ENCODE results near the gene SLC20A1. TPM values are rescaled to one million over a fixed set of nuclear protein-coding genes. Genes with fewer than 3 reads are reported as not detected.

Gene SLC20A1
- total RNA-seq, 1 experiment from 2014 or later: 123 TPM

- no peak overlapping the region for H2BK20ac ChIP-seq (ENCODE audit: low read depth, low read length, poor library complexity, severe bottlenecking)
- H2BK120ac ChIP-seq (ENCODE audit: low read depth, low read length, poor library complexity, severe bottlenecking): no peak overlapping the region
- no peak overlapping the region for H3K23ac ChIP-seq (ENCODE audit: insufficient read length, low read depth, low read length)
- H3K79me2 ChIP-seq (ENCODE audit: insufficient read depth, low read length): no peaks in the 10 kb centered on the region
- H3K27ac ChIP-seq (ENCODE audit: insufficient read length, low read depth, low read length): no peak overlapping the region
- H2BK15ac ChIP-seq (ENCODE audit: low read depth, low read length): no peak overlapping the region
- Mint-ChIP-seq H3K9me3 (peaks cover 5 to 12% of the 10 kb centered on the region in 2 experiments; a peak in 2 of 5 replicates), H3K27me3 (ENCODE audit: low read depth) (peaks cover 3% of the 10 kb centered on the region; the same call in 1 of the 2 replicates), H3K27ac (no peak overlapping the region), H3K4me3 (no peak overlapping the region), H3K36me3 (ENCODE audit: insufficient read depth in 1 of 3, low read depth in 3 of 3) (no peaks in the 10 kb centered on the region), H3K4me1 (peaks cover 3% of the 10 kb centered on the region in 2 experiments)
- no peaks in the 10 kb centered on the region for H3K9me3 ChIP-seq (ENCODE audit: control insufficient read depth, low read depth, low read length)
- H2BK5ac ChIP-seq (ENCODE audit: insufficient read length, low read length): no peak overlapping the region
- H4K20me1 ChIP-seq (ENCODE audit: control insufficient read depth, insufficient read depth, insufficient read length): no peaks in the 10 kb centered on the region
- H3K27me3 ChIP-seq (ENCODE audit: insufficient read depth, low read length): no peaks in the 10 kb centered on the region
- no CpG with 5 or more reads among the region's 4 CpGs for WGBS (ENCODE audit: extremely low coverage, insufficient read length, low lambda C conversion rate)
- no peak overlapping the region for H3K4me2 ChIP-seq (ENCODE audit: insufficient read depth, insufficient read length, low read length)
- no peak overlapping the region for H2AK5ac ChIP-seq (ENCODE audit: insufficient read length, low read length)
- H4K8ac ChIP-seq (replicated peaks; ENCODE audit: insufficient read length, low read depth, low read length): no peak overlapping the region
- no peak for DNase-seq
- no peak overlapping the region for H3K4ac ChIP-seq (ENCODE audit: low read depth, low read length)
- no peak overlapping the region for H4K5ac ChIP-seq (ENCODE audit: insufficient read length, low read depth, low read length)
- H2BK12ac ChIP-seq (ENCODE audit: insufficient read length, low read depth, low read length): no peak overlapping the region
- H4K91ac ChIP-seq (ENCODE audit: insufficient read length, low read depth, low read length): no peak overlapping the region
- H3K23me2 ChIP-seq (ENCODE audit: insufficient read length, low read depth, low read length, poor library complexity, severe bottlenecking): no peaks in the 10 kb centered on the region
- no peak overlapping the region for H3T11ph ChIP-seq (ENCODE audit: low read length)
- no peak overlapping the region for H2AFZ ChIP-seq (ENCODE audit: low read length)
- TF ChIP-seq, protein P1, sequence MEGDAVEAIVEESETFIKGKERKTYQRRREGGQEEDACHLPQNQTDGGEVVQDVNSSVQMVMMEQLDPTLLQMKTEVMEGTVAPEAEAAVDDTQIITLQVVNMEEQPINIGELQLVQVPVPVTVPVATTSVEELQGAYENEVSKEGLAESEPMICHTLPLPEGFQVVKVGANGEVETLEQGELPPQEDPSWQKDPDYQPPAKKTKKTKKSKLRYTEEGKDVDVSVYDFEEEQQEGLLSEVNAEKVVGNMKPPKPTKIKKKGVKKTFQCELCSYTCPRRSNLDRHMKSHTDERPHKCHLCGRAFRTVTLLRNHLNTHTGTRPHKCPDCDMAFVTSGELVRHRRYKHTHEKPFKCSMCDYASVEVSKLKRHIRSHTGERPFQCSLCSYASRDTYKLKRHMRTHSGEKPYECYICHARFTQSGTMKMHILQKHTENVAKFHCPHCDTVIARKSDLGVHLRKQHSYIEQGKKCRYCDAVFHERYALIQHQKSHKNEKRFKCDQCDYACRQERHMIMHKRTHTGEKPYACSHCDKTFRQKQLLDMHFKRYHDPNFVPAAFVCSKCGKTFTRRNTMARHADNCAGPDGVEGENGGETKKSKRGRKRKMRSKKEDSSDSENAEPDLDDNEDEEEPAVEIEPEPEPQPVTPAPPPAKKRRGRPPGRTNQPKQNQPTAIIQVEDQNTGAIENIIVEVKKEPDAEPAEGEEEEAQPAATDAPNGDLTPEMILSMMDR (conservative IDR thresholded peaks at IDR 0.05): no peak
- H3K56ac ChIP-seq (ENCODE audit: insufficient read length, low read depth, low read length): no peak overlapping the region
- H3K79me1 ChIP-seq (ENCODE audit: insufficient read depth, low read depth, low read length, poor library complexity, severe bottlenecking): no peaks in the 10 kb centered on the region
- H3K9ac ChIP-seq (ENCODE audit: extremely low read depth, insufficient read length, low read length): no peak overlapping the region
- no peak overlapping the region for H3K14ac ChIP-seq (ENCODE audit: insufficient read depth, low read length)
- no peaks in the 10 kb centered on the region for H3K4me1 ChIP-seq (ENCODE audit: insufficient read depth, low read length)
- H3K18ac ChIP-seq (ENCODE audit: insufficient read length, low read depth, low read length): no peak overlapping the region
Observed at GRCh38 chr2:112604952-112605351, 40.8 kb upstream of the SLC20A1 start.

Data from H9 (cell line).